SJSA1 (cell line): ENCODE results near the gene CAMK4. TPM values are rescaled to one million over a fixed set of nuclear protein-coding genes. Genes with fewer than 3 reads are reported as not detected.
"Not testable (repeated sequence)": the region's sequence is repeated elsewhere in the genome, so short reads cannot be mapped to it uniquely, and the experiment has no call there.

Experiments
- DNase-seq, 2 experiments: peaks; one replicate each; pipeline ENCODE4 v3.0.0-alpha.2; 2015 to 2020; ENCODE audit warnings: low spot score in 2 of 2, low read depth in 1 of 2
- H3K27ac ChIP-seq: fragments of 250-450 bp; sonication (Bioruptor Pico); 2 replicates; pipeline ENCODE4 v1.5.1; 2020; ENCODE audit warnings: mild to moderate bottlenecking, moderate library complexity
- H3K27me3 ChIP-seq: fragments of 250-450 bp; sonication (Bioruptor Pico); replicated peaks from 2 replicates; pipeline ENCODE4 v1.5.1; 2020; ENCODE audit warnings: mild to moderate bottlenecking, moderate library complexity
- H3K36me3 ChIP-seq: fragments of 250-450 bp; sonication (Bioruptor Pico); 2 replicates; pipeline ENCODE4 v1.5.1; 2020; ENCODE audit warnings: mild to moderate bottlenecking
- H3K4me1 ChIP-seq: fragments of 250-450 bp; sonication (Bioruptor Pico); replicated peaks from 2 replicates; pipeline ENCODE4 v1.6.1; 2021; ENCODE audit warnings: mild to moderate bottlenecking
- H3K4me3 ChIP-seq: fragments of 250-450 bp; sonication (Bioruptor Pico); 2 replicates; pipeline ENCODE4 v1.5.1; 2020; ENCODE audit warnings: mild to moderate bottlenecking
- H3K9me3 ChIP-seq: fragments of 250-450 bp; sonication (Bioruptor Pico); replicated peaks from 2 replicates; pipeline ENCODE4 v1.5.1; 2020; ENCODE audit warnings: mild to moderate bottlenecking
- total RNA-seq: library from RNA; depleted of rRNA; stranded (reverse); fragments of >200 nt; shearing (Covaris generic); gene quantifications from 2 replicates; pipeline ENCODE4 v1.2.3, GENCODE V29; 2014

Gene CAMK4
- total RNA-seq, 1 experiment from 2014 or later, result 3.6 TPM

- no peaks in the 10 kb centered on the region for H3K27me3 ChIP-seq
- H3K4me1 ChIP-seq, result no peaks in the 10 kb centered on the region
- no peak overlapping the region for H3K4me3 ChIP-seq
- no peaks in the 10 kb centered on the region for H3K36me3 ChIP-seq
- no peaks in the 10 kb centered on the region for H3K9me3 ChIP-seq
- DNase-seq, result no peak
- H3K27ac ChIP-seq, result no peak overlapping the region
Observed at GRCh38 chr5:111282798-111283197, 58.6 kb downstream of the CAMK4 start.

DNA sequence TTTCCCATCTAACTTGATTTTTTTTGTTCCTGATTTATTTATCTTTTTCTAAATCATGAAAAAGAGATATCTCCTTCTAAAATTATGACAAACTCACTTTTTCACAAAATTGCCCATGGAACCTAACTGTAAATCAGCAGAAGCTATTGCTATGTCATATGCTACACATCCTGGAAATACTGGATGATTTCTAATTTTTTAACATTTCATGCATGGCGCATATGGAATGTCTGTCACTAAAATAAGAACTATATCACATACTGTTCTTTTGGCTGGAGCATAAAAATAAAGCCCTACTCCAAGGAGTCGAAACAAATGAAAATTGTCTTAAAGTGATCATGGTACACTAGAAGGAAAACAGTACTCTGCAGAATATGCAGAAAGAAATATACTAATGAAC, 60.6 kb downstream of the CAMK4 start:
- H3K36me3 ChIP-seq, result no peaks in the 10 kb centered on the region
- no peak overlapping the region for H3K27ac ChIP-seq
- DNase-seq, result no peak
- H3K9me3 ChIP-seq, result no peaks in the 10 kb centered on the region
- no peaks in the 10 kb centered on the region for H3K4me1 ChIP-seq
- no peak overlapping the region for H3K4me3 ChIP-seq
- no peaks in the 10 kb centered on the region for H3K27me3 ChIP-seq

DNA sequence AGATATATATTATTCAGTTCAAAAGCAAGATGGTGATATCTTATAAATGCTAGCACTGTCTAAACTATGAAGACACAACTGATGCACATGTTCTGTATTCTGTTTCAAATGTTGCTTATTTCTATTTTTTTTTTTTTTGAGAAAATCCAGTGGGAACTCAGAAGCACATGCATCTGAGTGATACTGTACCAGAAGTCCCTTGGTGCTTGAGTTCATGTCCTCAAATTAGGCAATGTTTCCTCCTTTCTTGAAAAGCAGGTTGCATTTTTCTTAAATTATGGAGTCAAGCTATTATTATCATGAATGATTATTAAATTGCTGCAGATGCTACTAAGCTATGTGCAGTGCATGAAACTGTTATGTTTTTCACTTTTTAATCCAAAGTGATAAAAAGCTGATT, 70.4 kb downstream of the CAMK4 start:
- H3K27ac ChIP-seq, result no peak overlapping the region
- H3K4me3 ChIP-seq, result no peak overlapping the region
- no peaks in the 10 kb centered on the region for H3K4me1 ChIP-seq
- no peaks in the 10 kb centered on the region for H3K9me3 ChIP-seq
- no peaks in the 10 kb centered on the region for H3K27me3 ChIP-seq
- no peak for DNase-seq
- no peaks in the 10 kb centered on the region for H3K36me3 ChIP-seq

DNA sequence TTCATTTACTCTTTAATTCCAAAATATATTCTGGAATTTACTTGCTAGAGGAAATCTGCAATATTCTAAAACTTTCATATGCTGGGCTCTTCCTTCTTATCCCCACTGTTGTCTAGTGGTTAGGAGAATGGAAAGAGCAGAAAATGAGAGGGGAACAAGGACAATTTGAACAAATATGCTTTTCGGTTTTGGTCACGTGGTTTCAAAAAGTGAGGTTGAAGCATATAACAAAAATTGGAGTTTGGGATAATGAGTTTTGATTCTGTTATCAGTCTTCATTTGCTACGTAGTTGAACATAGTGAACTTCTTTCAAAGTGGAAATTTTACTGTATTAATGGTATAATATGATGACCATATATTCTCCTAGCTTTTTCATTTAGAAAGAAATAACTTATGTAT, 71.5 kb downstream of the CAMK4 start:
- no peaks in the 10 kb centered on the region for H3K27me3 ChIP-seq
- no peak overlapping the region for H3K27ac ChIP-seq
- H3K4me1 ChIP-seq, result no peaks in the 10 kb centered on the region
- no peak overlapping the region for H3K4me3 ChIP-seq
- DNase-seq, result no peak
- H3K36me3 ChIP-seq, result no peaks in the 10 kb centered on the region
- no peaks in the 10 kb centered on the region for H3K9me3 ChIP-seq

GRCh38 chr5:111296570-111296969, 72.4 kb downstream of the CAMK4 start:
- H3K27ac ChIP-seq, result no peak overlapping the region
- no peaks in the 10 kb centered on the region for H3K4me1 ChIP-seq
- no peaks in the 10 kb centered on the region for H3K36me3 ChIP-seq
- no peak for DNase-seq
- no peaks in the 10 kb centered on the region for H3K9me3 ChIP-seq
- H3K4me3 ChIP-seq, result no peak overlapping the region
- H3K27me3 ChIP-seq, result no peaks in the 10 kb centered on the region

- no peaks in the 10 kb centered on the region for H3K4me1 ChIP-seq
- H3K36me3 ChIP-seq, result no peaks in the 10 kb centered on the region
- no peak for DNase-seq
- no peak overlapping the region for H3K4me3 ChIP-seq
- no peaks in the 10 kb centered on the region for H3K27me3 ChIP-seq
- no peaks in the 10 kb centered on the region for H3K9me3 ChIP-seq
- H3K27ac ChIP-seq, result no peak overlapping the region
Observed at GRCh38 chr5:111299067-111299481, 74.9 kb downstream of the CAMK4 start.

GRCh38 chr5:111299831-111300432, 75.7 kb downstream of the CAMK4 start:
- H3K27me3 ChIP-seq, result no peaks in the 10 kb centered on the region
- no peak for DNase-seq
- H3K9me3 ChIP-seq, result no peaks in the 10 kb centered on the region
- no peak overlapping the region for H3K4me3 ChIP-seq
- H3K27ac ChIP-seq, result no peak overlapping the region
- no peaks in the 10 kb centered on the region for H3K36me3 ChIP-seq
- no peaks in the 10 kb centered on the region for H3K4me1 ChIP-seq

- H3K9me3 ChIP-seq, result no peaks in the 10 kb centered on the region
- DNase-seq, result no peak
- no peaks in the 10 kb centered on the region for H3K4me1 ChIP-seq
- H3K4me3 ChIP-seq, result no peak overlapping the region
- H3K36me3 ChIP-seq, result no peaks in the 10 kb centered on the region
- H3K27ac ChIP-seq, result no peak overlapping the region
- H3K27me3 ChIP-seq, result no peaks in the 10 kb centered on the region
Observed at GRCh38 chr5:111301264-111301663, 77.1 kb downstream of the CAMK4 start.

GRCh38 chr5:111302043-111302442, 77.9 kb downstream of the CAMK4 start:
- not testable (repeated sequence) for H3K4me1 ChIP-seq

DNA sequence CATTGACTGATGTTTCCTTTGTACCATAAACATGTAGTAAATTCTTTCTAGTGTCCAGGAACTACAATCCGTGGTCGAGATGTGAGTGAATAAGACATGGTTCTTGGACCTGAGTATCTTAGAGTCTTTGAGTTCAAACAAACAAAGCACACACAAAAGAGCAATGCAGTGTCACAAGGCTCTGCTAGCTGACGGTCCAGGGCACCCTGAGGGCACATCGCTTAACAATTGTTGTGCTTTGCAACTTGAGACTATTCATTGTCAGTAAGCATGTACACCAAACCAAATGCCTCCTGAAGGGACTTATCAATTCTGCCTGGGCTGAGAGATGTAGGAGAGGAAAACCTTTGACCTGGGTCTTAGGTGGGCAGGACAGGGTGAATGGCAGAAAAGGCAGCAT, 84.8 kb downstream of the CAMK4 start:
- no peak for DNase-seq
- H3K9me3 ChIP-seq, result no peaks in the 10 kb centered on the region
- H3K36me3 ChIP-seq, result no peaks in the 10 kb centered on the region
- no peak overlapping the region for H3K27ac ChIP-seq
- no peaks in the 10 kb centered on the region for H3K4me1 ChIP-seq
- H3K27me3 ChIP-seq, result no peaks in the 10 kb centered on the region
- H3K4me3 ChIP-seq, result no peak overlapping the region

More at GRCh38 chr5:111302043-111302442, 77.9 kb downstream of the CAMK4 start:
- not testable (repeated sequence) for H3K9me3 ChIP-seq, H3K4me3 ChIP-seq, H3K27ac ChIP-seq, H3K36me3 ChIP-seq, DNase-seq, H3K27me3 ChIP-seq

- H3K27me3 ChIP-seq, result no peaks in the 10 kb centered on the region
- no peak overlapping the region for H3K27ac ChIP-seq
- no peak overlapping the region for H3K4me3 ChIP-seq
- H3K4me1 ChIP-seq, result no peaks in the 10 kb centered on the region
- no peaks in the 10 kb centered on the region for H3K9me3 ChIP-seq
- no peak for DNase-seq
- H3K36me3 ChIP-seq, result no peaks in the 10 kb centered on the region
Observed at GRCh38 chr5:111309384-111309783, 85.2 kb downstream of the CAMK4 start.

GRCh38 chr5:111310711-111311620, 86.8 kb downstream of the CAMK4 start:
- DNase-seq, result no peak
- no peak overlapping the region for H3K4me3 ChIP-seq
- H3K36me3 ChIP-seq, result no peaks in the 10 kb centered on the region
- H3K27ac ChIP-seq, result no peak overlapping the region
- no peaks in the 10 kb centered on the region for H3K4me1 ChIP-seq
- H3K9me3 ChIP-seq, result no peaks in the 10 kb centered on the region
- no peaks in the 10 kb centered on the region for H3K27me3 ChIP-seq

GRCh38 chr5:111311666-111312065, 87.5 kb downstream of the CAMK4 start:
- no peak overlapping the region for H3K4me3 ChIP-seq
- H3K27me3 ChIP-seq, result no peaks in the 10 kb centered on the region
- DNase-seq, result no peak
- no peak overlapping the region for H3K27ac ChIP-seq
- H3K4me1 ChIP-seq, result no peaks in the 10 kb centered on the region
- H3K9me3 ChIP-seq, result no peaks in the 10 kb centered on the region
- H3K36me3 ChIP-seq, result no peaks in the 10 kb centered on the region

- Histone ChIP-seq H3K9me3 (no peaks in the 10 kb centered on the region), H3K4me1 (no peaks in the 10 kb centered on the region), H3K27ac (no peak overlapping the region), H3K36me3 (no peaks in the 10 kb centered on the region), H3K4me3 (no peak overlapping the region), H3K27me3 (no peaks in the 10 kb centered on the region)
- no peak for DNase-seq
Observed at GRCh38 chr5:111313017-111313724, 89.0 kb downstream of the CAMK4 start.
